GM18858 (cell line): ENCODE data around the gene LILRA6.
"Not testable (repeated sequence)": the region's sequence is repeated elsewhere in the genome, so short reads cannot be mapped to it uniquely, and the experiment has no call there.

Source experiments
- ATAC-seq: cut with Tn5 transposase; IDR thresholded peaks from one replicate; pipeline ENCODE4 v1.9.1; 2021; ENCODE audit not compliant: unreplicated experiment

The LILRA6 gene

DNA sequence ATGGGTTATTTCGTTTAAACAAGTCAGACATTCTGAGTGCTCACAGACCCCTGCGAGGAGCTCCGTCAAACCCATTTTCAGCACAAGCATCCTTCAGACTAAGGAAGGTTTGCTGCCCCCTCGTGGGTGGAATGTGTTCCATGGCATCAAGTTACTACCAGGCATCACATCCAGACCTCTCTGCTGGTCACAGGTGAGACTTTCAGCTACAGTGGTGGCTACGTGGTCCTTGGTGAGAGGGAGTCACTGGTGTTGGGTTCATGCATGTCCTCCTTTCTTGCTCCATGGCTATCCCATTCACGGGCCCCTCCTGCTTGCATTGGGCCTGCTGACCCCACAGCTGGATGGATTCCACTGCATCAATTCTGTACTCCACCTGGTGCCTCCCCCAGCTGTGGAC is 23.5 kb upstream of the LILRA6 start:
- no peak for ATAC-seq

DNA sequence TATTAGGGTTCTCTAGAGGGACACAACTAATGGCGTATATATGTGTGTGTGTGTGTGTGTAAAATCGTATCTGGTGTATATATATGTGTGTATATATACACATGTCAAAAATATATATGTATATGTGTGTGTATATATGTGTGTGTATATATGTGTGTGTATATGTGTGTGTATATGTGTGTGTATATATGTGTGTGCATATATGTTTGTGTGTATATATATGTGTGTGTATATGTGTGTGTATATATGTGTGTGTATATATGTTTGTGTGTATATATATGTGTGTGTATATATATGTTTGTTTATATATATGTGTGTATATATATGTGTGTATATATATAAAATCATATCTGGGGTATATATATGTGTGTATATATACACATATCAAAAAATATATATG is 19.9 kb upstream of the LILRA6 start:
- no peak for ATAC-seq

GRCh38 chr19:54262066-54262465 is 19.5 kb upstream of the LILRA6 start:
- no peak for ATAC-seq

DNA sequence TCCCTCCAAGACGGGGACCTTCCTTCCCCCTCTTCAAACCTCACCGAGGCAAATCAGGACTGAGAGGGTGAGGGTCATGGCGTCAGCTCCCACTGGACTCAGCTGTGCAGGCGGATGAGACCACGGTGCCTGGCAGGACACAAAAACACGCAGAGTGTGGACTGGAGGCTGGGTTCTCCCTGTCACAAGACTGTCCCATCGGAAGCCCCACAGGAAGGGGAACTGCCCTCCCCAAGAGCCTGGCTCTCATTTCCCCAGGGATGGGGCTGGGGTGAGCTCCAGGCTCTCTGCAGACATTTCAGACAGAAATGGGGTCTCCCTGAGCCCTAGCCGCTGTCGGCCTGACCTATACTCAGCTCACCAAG is 14.5 kb upstream of the LILRA6 start, which contains the start of gene LILRB5:
LILRB5 (minus strand) TSS at position 158 of the 365 bp plus-strand sequence; CDS start at position 78, 80 bp downstream.
- ATAC-seq, result no peak

- no peak for ATAC-seq
Observed at GRCh38 chr19:54256250-54257115, 13.9 kb upstream of the LILRA6 start.

DNA sequence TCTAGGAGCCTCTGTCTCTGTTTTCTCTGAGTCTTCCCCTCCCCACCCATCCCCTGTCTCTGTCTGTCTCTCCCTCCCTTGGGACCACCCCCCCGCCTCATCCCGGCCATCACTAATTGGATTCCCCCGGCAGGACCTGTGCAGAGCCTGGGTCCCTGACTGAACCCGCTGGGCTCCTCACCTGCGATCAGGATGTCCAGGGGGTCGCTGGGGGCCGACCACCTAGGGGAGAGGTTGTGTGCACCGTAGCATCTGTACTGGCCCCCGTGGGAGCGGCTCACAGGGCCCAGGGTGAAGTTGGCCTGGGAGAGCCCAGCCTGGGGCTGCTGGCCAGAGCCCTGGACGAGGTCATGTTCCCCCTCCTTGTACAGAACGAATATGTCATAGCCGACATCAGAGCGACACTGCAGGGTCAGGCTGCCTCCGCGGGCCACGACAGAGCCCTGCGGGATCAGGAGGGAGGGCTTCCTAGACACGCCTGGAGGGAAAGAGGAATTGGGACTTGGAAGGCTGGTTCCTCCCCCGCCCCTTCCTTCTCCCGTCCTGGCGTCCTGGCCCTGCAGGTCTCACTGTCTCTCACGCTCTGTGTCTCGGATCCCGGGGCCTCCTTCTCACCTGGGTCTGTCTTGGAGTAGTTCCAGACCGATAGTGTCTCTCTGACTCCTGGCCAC is 12.7 kb upstream of the LILRA6 start:
- no peak for ATAC-seq

DNA sequence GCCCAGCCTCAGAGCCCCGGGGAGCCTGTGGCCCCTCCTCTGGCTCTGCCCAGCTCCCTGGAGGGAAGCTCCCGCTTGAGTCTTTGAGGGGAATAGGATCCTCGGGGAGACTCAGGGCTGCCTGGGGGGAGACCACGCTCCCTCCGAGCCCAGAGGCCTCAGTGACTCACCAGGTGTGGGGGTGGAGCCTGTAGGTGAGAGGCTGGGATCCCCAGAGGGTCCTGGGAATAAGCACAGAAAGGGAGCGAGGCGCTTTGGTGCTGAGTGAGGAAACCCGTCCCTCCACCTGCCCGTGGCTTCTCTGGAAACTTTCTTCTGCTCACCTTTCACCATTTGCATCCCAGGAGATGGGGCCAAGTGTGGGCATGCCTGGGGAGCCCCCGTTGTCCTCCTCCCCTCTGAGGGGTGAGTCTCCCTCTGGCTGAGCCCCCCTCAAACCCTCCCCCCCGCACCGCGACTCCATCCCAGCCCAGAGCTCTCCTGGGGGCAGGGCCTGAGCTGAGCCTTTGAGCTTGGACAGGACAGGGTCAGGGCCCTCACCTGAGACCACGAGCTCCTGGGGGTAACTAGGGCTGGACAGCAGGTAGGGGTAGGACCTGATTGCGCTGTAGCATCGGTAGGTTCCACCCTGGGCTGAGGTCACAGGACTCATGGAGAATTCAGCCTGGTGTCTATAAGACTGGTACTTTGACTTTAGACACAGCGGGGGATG is 11.8 kb upstream of the LILRA6 start:
- ATAC-seq, result no peak

DNA sequence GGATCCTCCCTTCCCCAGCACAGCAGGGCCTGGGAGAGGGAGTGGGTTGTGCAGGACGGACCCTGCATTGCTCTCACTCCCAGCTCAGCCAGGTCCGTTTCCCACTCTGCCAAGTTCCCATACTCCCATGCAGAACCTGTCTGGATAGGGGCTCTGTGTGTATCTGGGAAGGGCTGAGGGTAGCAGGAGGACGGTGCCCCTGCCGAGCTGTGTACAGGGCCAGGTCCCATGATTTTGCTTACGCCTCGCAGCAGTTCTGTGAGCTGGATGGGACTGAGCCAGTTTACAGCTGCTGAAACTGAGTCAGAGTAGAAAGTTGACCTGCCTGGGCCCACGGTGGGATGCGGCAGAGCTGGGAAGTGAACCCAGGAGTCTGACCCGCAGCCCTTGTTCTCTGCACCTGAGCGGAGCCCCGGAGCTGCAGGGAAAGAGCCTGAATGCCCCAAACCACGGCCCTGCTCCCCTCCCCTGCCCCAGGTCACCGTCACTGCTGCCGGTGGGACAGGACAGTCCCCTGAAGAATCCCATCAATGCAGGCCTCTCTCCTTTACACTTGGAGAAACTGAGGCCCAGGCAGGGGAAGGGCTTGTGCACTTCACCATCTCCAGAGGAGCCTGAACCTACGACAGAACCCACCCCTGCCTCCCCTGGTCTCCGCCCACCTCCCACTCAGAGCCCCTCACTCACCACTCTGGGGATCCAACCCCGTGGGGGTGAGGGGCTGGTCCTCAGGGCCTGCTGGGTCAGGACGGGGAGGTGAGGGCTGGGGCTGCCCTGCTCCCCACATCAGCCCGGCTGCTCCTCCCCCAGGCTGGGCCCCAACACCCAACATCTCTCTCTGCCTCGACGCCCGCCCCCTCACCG is 11.0 kb upstream of the LILRA6 start:
- no peak for ATAC-seq

GRCh38 chr19:54252845-54253244 is 10.3 kb upstream of the LILRA6 start:
- ATAC-seq, result no peak

GRCh38 chr19:54252243-54252642 is 9.7 kb upstream of the LILRA6 start:
- ATAC-seq, result no peak

GRCh38 chr19:54248016-54248601 is 5.5 kb upstream of the LILRA6 start:
- ATAC-seq, result no peak

DNA sequence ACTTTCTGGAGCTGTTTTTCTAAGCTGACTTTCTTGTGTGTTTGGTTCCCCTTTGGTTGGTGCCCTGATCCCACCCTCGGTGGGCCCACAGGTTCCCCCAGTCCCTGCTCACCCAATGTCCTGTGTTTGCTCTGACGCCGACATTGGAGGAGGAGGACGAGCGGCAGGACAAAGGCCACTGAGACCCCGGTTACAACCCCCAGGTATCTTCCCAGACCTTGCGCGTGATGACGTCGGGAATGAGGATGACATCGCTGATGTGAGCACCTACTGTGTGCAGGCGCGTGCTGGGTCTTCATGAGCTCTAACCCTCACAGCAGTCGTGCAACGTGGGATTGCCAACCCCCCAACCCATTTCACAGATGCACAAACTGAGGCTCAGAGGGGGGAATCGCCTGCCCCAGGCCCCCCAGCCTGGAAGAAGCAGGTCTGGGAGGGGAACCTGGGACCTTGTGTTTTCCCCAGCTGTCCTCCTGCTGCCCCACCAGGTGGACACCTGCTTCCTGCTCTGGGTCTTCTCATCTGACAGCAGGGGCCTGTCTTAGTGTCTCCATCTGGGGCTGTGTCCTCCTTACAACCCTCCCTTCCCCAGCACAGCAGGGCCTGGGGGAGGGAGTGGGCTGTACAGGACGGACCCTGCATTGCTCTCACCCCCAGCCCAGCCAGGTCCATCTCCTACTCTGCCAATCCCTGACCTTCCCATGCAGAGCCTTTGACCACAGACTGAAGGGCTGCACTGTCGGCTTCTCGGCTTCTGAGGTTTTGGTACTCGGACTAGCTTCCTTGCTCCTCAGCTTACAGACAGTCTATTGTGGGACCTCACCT is 4.7 kb upstream of the LILRA6 start:
- no peak for ATAC-seq

DNA sequence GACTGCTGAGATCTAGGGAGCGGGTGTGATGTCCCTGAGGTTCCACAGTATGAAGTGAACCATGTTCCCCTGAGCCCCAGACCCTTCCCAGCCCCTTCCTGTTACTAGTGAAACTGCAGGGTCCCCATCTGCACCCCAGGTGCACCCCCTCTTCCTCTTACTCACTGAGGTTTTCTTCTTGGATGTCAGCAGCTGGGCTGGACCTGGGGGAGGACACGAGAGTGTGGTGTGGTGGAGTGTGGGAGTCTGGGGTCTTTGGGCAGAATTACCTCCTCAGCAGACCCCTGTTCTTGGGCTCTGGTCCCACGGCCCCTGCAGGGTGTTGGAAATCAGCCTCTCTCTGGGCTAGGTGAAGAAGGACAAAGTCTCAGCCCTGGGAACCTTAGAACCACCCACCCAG is 3.3 kb upstream of the LILRA6 start:
- ATAC-seq, result no peak

DNA sequence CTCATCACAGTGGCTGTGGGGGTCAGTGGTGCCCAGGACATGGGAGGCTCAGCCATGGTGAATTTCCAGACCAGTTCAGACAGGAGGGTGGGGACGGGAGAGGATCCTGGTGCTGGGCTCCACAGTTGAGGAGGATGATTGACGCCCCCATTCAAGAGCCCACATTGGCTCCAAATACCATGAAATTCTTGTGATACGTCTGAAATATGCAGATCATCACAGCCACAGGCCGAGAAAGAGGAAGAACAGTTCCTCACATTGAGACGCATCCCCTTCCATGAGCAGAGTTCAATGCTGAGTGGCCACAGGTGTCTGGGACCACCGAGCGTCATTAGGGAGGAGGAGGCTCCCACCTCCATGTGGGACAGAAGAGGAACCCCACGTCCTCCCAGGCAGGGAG is 1.2 kb upstream of the LILRA6 start:
- not testable (repeated sequence) for ATAC-seq

DNA sequence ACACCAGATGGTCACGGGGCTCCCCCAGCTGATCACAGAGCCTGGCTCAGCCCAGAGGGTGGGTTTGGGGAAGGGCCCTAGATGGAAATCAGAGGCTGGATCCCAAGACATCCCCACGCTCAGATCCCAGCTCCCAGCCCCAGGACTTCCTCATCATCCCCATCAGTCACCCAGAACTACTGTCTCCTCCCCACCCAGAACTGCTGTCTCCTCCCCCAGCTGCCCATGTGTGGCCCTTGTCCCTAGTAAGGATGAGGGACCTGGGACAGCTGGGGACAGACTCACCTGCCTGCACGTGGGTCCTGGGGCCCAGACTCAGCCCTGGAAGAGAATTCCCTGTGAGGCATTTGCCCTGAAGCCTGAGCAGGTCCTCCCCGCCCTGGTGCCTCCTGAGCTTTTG is 356 bp downstream of the LILRA6 start:
- not testable (repeated sequence) for ATAC-seq

- ATAC-seq, result not testable (repeated sequence)
Observed at GRCh38 chr19:54240372-54241336, 1.9 kb downstream of the LILRA6 start.

DNA sequence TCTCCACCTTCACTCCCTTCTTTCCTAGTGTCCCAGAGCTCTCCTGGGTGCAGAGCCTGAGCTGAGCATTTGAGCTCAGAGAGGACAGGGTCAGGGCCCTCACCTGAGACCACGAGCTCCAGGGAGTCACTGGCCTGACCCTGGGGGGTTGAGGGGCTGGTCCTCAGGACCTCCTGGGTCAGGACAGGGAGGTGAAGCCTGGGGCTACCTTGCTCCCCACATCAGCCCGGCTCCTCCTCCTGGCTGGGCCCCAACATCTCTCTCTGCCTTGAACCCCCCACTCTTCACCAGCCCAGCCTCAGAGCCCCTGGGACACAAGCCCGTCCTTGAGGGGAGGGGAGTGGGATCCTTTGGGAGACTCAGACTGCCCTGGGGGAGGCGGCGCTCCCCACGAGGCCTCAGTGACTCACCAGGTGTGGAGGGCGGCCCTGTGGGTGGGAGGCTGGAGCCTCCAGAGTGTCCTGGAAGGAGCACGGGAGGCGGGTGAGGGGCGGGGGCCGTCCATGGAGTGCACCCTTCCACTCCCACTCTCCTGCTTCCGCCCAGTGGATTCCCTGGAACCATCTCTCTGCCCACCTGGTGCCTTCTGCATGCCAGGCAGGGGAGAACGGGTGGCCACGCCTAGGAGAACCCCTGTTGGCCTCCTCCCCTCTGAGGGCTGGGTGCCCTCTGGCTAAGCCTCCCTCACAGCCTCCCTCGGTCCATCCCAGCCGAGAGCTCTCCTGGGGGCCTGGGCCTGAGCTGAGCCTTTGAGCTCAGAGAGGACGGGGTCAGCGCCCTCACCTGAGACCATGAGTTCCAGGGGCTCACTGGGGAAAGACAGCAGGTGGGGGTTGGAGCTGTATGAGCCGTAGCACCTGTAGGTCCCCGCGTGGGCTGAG is 2.9 kb downstream of the LILRA6 start:
- not testable (repeated sequence) for ATAC-seq
